Glomerular endothelial cell (primary cell): ENCODE results near the gene CREB1. TPM values are rescaled to one million over a fixed set of nuclear protein-coding genes. Genes with fewer than 3 reads are reported as not detected.

ENCODE experiments used
- DNase-seq: peaks from one replicate; pipeline ENCODE4 v3.0.0-alpha.2; 2011; ENCODE audit warnings: low read depth, low spot score; ENCODE audit errors: extremely low read depth
- total RNA-seq: library from RNA; depleted of rRNA; stranded (reverse); fragments of >200 nt; gene quantifications from 2 replicates; pipeline ENCODE4 v1.2.3, GENCODE V29; 2015

CREB1 gene
- total RNA-seq, 1 donor from 2014 or later, result 47.6 TPM

DNA sequence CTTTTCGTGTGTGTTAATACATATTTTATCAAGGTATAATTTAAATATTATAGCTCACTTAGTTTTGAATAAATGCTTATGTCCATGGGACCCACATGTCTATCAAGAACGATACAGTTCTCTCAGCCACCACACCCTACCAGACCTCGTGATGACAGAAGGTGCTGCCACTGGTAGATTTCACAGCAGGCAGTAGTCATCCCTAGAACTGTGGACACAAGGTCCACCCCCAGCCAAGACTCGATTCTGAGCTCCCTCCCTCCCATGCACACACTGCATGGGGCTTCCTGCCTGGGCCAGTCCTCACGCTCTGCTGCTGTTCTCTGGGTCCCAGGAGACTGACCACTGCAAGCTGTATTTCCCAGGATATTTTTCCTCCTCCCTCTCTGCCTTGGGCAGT lies 26.5 kb upstream of the CREB1 start:
- no peak for DNase-seq

DNA sequence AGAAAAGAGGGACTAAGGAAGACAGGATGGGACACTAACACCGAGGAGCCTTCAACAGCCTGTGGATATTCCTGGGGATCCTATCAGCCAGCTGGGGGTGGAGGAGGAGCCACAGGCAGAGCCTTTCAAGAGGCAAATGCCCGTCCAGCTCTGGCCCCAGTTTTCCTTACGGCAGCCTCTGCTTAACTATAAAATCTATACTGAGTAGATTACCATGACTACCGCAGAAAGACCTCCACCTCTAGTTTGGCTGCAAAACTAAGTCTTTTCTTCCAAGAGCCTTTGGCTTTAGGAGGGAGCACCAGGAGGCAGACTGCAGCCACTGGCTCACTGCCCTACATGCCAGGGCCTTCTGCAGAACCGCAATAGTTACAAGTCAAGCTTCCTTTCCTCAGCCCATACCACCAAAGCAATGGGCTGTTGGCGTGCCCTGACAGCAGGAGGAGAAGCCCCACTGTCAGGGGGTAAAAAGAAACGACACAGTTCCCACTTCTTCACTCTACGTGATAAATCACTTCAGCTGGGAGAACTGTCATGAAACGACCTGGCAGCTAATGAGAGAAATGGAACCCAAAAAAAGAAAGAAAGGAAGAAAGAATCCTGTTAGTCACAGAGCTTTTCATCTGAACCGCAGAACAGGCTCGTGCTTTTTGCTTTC lies 25.1 kb upstream of the CREB1 start:
- DNase-seq, result no peak

DNA sequence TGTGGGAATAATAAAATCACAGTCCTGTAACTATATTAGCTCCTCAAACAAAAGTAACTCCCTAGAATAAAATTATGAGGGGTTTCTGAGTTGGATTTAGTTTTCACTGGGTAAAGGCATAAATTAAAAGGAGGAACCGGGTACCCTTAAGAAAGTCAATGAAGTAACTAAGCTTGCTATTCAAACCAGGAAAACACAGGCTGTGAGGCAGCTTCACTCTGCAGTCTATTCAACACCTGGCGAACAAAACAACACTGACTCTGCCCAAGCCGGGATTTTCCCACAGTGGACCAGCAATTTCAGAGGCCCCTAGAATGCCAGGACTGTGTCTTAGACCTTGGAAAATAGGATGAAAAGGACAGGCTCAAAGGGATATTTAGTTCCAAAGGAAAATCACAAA lies 24.6 kb upstream of the CREB1 start:
- DNase-seq, result no peak

DNA sequence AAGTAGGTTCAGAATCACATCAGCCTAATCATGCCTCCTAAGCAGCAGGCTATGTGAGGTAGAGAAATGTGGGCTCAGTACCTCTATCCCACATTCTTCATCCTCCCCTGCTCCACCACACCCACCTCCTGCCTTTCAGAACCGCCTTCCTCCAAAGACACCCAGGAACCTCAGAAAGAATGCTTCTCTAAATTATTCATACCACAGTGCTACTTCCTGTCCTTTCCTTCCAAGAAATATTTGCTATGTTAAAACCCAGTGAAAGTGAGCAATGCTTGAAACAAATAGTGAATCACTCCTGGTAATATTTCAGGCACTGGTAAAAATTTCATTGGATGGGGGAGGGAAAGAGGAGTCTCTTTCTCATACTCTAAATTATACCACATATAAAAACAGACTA lies 24.0 kb upstream of the CREB1 start:
- no peak for DNase-seq

DNA sequence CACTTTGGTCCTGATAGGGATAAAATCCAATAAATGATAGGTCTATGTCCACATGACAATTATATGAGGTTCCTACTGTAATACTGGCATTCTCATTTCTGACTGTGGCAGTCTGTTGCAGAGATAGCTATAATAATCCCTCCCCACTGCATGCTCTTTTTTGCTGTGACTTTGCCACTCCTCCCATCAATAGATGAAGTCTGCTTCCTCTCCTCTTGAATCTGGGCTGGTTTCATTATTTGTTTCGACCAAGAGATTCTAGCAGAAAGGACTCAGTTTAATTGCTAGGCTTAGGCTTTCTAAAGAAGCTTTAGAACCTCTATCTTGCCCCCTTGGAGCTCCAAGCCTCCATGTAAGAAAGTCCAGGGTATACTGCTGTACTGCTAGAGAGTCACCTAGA lies 23.3 kb upstream of the CREB1 start:
- DNase-seq, result no peak

DNA sequence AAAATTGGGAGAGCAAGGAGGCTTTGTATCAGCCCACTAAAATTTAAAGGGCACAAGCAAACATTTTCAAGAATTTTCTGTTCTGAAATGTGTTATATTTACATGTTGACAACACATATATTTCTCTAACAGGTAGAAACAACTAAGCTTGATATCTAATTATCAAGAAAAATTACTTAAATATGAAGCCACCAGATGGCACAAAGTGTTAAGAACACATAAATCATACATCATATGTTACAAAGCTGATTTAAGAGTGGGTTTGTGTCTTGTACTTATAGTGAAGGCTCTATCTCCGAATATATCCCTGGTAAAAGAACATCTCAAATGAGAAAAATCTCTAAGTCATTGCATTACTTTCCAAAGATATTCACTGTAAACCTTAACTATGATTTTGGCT lies 19.6 kb upstream of the CREB1 start:
- no peak for DNase-seq

DNA sequence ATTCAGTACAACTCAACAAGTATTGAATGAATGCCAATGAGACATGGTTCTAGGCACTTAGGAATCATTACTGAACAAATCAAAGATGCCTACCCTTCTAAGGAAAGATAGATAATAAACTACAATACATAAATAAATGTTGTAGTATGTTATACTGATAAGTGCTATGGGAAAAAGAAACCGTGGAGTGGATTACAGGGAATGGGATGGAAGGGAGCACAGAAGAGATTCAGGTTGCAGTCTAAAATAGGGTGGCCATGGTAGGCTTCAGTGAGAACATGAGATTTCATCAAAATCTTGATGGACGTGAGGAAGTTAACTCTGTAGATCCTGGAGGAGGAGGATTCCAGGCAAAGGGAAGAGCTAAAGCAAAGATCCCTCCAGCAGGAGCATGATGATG lies 17.9 kb upstream of the CREB1 start:
- DNase-seq, result no peak

DNA sequence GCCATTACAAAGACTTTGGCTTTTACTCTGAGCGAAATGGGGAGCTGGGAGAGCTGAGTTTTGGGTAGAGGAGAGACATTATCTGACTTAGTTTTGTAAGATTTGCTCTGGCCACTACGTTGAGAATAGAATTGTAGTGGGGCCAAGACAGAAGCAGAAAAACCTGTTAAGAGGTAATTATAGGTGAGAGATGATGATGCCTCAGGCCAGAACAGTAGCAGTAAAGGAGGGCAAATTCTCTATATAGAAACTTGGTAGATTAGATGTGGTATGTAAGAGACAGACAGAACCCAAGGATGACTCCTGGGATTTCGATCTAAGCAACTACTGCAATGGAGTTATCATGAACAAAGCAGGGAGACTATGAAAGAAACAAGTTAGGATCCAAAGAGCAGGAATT lies 17.4 kb upstream of the CREB1 start:
- DNase-seq, result no peak

DNA sequence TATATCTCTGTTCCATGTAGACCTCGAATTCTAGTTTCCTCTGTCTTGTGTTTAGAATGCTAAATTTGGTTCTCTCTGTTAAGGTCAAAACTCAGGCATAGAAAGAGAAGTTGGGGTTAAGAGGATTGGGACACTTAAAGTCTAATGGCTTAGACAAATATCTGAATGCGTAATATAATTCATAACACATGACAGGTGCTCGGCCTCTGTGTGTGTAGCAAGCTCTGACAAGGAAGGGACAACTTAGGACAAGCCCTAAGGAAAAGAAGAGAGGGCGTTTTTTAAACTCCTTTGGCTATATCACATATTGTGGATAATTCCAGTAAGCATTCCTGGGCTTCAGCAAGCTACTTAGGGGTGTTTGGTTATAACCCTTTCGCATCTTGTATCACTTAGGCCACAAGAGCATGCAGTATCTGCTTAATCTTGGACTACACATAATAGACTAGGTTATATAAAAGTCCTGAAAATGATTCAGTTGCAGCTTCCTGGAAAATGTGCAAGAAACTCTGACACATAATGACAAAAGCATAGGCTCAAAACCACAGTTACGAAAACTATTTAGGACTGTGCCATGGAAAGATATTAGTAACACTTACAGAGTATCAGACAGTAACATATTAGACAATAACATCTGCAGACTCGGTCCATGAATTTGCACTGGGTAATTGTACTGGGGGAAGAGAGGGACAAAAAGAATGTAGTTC lies 16.1 kb upstream of the CREB1 start:
- no peak for DNase-seq

DNA sequence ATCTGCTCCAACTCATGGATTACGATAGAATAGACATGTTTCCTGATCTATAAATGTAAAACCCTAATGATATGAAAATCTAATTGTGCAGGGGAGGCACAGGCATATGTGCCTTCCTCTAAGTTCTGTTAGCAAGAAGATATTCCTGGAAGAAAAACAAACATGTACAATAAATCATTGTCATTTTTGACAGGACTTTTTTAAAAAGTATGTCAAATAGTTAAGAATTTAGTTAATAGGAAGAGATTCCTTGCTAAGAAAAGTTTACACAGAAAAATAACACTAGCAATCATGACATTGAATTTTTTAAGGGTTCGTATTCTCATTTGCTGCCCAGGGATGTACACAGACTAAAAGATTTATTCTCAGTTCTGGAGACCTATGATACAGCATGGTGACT lies 15.3 kb upstream of the CREB1 start:
- DNase-seq, result no peak

DNA sequence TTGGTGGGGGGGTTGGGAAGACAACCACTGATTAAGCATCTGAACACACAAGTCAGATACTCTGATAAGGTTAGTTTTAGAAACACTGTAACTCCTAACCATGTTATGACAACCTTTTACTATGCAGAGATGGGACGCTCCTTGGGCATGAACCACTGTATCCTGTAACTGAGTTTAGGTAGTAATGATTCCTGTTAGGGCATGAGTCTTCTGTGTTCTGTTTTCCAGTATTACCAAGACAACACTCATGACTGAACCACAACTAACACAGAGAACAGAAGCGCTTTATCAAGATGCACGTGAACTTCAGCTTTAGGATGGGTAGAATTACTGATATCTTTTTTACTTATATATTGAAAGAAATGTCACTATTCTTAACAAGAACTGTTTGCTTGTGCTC lies 14.1 kb upstream of the CREB1 start:
- DNase-seq, result no peak

DNA sequence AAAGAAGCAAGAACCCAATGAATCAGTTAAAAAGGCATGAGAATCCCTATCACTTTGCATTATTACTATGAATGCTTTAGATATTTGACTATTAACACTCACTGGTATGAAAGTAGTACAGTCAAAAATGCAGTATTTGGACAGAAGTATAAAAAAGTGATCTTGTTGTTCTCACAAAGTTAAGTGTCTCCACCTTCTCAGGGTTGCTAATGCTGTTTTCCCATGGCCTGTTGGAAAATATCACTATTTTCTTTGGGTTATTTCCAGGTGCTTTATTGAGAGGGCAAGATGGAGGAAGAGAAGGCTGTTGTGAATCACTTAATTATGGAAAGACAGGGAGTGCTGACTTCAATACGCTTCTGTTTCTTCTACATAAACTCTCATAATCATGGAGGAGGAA lies 13.6 kb upstream of the CREB1 start:
- no peak for DNase-seq

DNA sequence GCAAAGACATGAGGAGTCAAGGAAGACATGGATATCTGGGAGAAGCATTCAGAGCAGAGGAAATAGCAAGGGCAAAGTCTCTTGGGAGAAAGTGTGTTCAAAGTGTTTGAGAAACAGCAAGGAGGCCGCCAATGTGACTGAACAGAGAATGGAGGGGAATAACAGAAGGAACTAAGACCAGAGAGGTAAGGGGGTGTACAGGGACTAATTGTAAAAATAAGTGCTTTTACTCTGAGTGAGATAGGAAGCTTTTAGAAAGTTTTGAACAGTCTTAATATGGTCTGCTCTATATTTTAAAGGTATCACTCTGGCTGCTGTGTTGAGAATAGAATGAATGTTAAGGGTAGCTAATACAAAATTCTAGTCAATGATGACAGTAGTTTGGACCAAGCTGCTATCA lies 6.8 kb upstream of the CREB1 start:
- no peak for DNase-seq

DNA sequence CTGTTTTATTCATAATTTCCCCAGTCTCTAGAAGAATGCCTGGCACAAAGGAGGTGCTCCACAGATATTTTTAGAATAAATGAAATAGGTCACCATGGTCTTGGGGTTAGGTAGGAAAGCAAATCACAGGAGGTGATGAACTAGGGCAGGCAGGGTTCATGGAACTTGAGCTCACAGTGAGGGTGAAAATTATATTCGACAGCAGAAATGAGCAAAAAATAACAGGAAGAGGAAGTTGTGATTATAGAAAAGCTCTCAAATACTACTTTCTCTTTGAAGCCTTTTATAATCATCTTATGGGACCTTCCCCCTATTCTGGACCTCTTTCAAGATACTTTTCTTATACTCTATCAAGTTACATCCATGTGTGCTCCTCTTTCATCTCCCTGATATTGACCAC lies 4.5 kb upstream of the CREB1 start:
- no peak for DNase-seq

DNA sequence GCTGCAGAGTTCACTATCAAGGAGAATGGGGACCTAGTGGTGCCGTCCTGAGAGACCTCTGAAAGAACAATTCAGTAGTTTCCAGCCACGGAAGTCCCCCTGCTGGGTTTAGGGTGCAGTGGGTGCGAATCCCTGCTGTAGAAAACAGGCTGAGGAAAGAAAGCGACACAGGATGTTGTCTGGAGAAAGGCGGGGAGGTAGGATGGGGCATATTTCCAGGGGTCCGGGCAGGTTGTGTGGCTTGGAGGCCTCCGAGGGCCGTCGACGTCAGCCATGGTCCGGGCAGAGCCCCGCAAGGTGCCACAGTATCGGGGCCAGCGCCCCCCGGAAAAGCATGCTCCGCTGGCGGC lies 807 bp upstream of the CREB1 start:
- DNase-seq, result no peak

DNA sequence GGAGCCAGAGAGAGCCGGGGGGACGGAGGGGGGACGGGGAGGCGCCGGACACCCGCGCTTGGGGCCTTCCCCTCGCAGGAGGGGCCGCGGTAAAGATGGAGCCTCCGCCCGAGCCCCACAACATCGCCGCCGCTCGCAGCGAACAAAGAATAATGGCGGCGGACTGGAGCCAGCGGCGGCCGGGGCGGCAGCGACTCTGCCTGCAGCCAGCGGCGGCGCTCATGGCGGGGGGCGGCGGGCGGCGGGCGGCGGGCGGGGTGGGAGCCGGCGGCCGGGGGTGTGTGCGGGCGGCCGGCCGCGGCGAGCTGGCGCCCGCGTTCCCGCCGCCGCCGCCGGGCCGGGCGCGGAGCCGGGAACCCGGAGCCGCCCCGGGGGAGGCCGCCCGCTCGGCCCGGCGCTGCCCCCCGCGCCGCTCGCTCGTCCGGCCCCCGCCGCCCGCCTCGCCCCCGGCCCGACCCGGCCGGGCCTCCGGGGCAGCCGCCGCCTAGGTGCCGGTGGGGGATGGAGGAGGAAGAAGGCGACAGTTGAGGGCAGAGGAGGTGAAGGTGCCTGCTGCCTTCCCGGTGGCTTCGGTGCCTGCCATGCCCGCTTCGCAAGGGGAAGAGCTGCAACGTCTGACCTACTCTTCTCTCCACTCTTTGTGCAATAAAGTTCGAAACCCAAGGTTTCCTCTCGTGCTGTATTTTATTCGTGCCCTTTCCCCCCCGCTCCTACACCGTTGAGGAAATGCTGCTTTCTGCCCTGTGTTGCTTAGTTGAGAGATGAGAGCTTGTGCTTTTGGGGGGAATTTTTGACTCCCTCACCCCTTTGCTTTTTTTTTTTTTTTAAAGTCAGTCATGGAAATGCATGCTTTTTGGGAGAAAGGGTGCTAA lies 634 bp downstream of the CREB1 start:
- DNase-seq, result no peak

DNA sequence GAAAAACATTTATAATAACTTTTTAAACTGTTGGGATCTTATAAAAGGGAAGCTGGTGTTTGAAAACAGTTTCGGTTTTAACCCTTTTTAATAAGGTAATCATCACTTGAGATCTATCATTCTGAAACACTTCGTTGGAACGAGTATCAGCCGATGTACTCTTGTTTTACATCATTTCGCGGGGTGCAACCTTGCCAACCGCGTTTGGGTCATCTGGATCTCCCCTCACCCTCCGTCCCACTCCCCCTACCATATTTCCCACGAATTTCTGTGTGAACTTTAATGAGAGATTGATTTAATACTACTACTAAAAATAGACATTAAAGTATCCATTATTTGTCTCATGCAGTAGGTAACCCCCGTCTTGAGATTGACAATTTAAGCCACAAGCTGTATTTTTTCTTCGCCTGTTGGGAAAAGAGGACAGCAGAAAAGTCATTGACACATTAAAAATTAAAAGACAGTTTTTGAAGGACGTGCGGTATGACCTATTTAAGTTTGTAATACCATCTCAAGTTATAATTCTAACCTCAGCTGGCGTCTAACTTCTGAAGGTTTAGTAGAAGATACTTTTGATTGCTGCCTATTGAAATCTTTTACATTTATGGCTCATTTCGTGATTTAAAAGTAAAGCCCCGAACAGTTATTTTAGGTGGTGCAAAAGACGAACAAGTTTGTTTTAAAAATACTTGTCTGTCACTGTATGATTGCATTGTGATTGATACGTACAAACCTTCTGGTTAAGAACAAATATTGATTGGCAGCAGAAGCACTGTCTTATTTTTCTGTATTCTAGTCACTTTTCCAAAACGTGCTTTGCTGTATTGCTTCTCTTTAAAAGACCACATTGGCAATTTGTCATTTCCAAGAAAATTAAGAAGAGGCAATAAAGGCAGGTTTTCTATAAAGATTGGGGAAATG lies 1.5 kb downstream of the CREB1 start:
- no peak for DNase-seq

DNA sequence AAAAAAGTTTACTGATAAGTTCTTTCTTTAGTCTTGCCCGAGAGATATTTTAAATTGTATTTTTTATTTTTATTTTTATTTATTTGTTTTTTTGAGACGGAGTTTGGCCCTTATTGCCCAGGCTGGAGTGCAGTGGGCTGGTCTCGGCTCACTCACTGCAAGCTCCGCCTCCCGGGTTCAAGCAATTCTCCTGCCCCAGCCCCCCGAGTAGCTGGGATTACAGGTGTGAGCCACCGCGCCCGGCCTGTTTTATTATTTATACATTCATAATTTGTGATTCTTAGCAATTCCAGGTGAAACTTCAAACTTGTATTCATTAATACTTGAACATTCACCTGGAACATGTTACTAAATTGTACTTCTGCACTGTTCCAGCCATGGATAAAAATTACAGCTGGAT lies 2.9 kb downstream of the CREB1 start:
- no peak for DNase-seq

DNA sequence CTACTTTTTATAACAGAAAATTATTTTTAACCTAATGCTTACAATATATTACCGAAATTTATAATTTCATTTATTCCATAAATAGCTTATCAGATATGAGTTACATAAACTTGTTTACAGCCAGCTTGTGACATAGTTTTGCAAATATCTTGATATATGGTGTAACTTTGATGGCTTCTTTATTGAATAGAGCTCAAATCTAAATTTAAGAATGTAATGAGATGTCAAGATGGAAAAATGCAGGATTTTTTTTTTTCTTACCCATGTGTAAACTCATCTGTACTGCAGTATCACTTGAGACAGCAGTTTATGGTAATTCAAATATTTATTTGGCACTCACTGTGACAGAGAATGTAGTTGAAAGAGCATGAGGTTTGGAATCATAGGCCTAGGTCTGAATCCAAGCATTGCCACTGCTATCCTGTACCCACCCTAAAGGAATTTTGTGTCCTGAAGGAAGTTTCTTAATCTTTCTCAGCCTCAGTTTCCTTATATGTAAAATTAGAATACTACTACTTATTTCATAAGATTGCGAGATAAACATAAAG lies 3.8 kb downstream of the CREB1 start:
- DNase-seq, result no peak

DNA sequence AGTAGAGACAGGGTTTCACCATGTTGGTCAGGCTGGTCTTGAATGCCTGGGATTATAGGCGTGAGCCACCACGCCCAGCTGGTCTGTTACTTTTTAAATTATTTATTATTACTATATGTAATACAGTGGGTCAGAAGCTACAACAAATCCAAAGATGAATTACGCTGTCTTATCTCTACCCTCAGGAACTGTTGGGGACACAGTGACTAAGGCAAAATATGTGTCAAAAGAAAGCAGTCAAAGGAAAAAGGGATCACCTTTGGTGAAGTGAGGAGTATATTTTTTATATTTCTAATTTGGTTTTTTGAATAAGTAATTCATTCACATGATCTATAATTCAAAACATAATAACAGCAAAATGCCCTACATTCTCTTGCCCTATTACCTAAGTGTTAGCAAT lies 4.7 kb downstream of the CREB1 start:
- DNase-seq, result no peak

DNA sequence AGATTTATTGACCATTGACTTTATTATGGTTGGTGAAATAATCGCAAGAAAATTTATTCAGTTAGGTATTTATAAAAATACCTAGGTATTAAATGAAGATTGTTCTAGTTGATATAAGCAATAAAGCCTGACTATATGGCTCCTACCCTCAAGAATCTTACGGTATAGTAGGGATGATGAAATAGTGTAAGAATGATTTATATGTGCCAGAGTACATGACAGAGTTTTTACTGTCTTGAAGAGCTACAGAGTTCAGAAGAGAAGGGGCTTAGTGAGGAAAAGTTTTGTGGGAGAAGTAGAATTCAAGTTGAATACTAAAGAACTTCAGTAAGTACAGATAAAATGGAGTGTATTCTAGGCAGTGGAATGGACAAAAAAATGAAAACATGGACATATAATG lies 9.7 kb downstream of the CREB1 start:
- DNase-seq, result no peak
